Measurements from ENCODE around the gene PTH2R.
"Not testable (repeated sequence)": the region's sequence is repeated elsewhere in the genome, so short reads cannot be mapped to it uniquely, and the experiment has no call there.

PTH2R gene

GRCh38 chr2:208482453-208483015, 75.9 kb downstream of the PTH2R start:
- DNase-seq (ENCODE audit: low read depth in 2 of 2), result not testable (repeated sequence)

DNA sequence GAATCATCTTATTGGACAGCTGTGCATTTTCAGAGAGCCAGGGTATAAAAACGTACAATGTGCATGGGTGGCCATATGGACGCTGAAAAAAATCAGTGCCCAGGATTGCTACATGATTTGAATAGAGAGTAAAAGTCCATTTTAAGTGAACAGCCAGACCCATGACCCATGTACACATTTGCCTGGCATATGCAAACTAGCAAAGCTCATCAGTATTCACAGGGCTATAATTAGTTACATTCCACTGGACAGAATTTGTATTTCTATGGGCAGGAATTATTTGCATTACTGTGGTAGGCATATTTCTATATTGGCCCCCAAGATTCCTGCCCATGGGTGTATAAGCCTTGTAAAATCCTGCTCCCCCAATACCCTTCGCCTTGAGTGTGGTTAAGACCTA, 78.8 kb downstream of the PTH2R start:
- DNase-seq (ENCODE audit: low read depth in 2 of 2), result no peak

- no peak for DNase-seq (ENCODE audit: low read depth in 2 of 2)
Observed at GRCh38 chr2:208488686-208489564, 82.3 kb downstream of the PTH2R start.

GRCh38 chr2:208489687-208490086, 83.1 kb downstream of the PTH2R start:
- DNase-seq (ENCODE audit: low read depth in 2 of 2), result no peak

GRCh38 chr2:208490492-208490891, 83.9 kb downstream of the PTH2R start:
- DNase-seq (ENCODE audit: low read depth in 2 of 2), result no peak

GRCh38 chr2:208491641-208492040, 85.0 kb downstream of the PTH2R start:
- no peak for DNase-seq (ENCODE audit: low read depth in 2 of 2)

- DNase-seq (ENCODE audit: low read depth in 2 of 2), result no peak
Observed at GRCh38 chr2:208492069-208492468, 85.5 kb downstream of the PTH2R start.

- no peak for DNase-seq (ENCODE audit: low read depth in 2 of 2)
Observed at GRCh38 chr2:208493186-208493585, 86.6 kb downstream of the PTH2R start.

DNA sequence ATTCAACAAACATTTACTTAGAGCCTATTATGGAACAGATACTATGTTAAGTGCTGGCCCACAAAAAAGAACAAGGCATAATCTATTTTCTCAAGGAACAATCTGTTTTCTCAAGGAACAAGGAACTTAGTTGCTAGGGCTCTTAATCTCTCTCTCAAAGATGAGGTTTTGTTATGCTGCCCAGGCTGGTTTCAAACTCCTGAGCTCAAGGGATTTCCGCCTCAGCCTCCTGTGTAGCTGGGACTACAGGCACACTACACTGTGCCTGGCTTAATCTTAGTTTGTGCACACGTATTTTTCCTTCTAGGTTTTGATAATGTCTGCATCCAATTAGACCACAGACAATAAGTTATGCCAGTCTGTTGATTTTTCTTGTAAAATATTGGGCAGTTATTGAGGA, 89.5 kb downstream of the PTH2R start:
- no peak for DNase-seq (ENCODE audit: low read depth in 2 of 2)

DNA sequence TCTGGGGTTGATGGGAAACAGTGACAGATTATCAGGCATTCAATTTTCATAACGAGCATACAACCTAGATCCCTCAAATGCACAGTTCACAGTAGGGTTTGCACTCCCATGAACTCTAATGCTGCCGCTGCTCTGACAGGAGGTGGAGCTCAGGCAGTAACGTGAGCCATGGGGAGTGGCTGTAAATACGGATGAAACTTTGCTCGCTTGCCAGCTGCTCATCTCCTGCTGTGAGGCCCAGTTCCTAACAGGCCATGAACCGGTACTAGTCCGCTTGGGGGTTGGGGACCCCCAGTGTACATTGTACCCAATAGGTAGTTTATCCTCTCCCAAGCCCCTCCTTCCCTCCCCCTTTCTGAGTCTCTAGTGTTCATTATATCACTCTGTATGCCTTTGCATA, 94.6 kb downstream of the PTH2R start:
- no peak for DNase-seq (ENCODE audit: low read depth in 2 of 2)

- DNase-seq (ENCODE audit: low read depth in 2 of 2), result no peak
Observed at GRCh38 chr2:208502288-208502687, 95.7 kb downstream of the PTH2R start.

DNA sequence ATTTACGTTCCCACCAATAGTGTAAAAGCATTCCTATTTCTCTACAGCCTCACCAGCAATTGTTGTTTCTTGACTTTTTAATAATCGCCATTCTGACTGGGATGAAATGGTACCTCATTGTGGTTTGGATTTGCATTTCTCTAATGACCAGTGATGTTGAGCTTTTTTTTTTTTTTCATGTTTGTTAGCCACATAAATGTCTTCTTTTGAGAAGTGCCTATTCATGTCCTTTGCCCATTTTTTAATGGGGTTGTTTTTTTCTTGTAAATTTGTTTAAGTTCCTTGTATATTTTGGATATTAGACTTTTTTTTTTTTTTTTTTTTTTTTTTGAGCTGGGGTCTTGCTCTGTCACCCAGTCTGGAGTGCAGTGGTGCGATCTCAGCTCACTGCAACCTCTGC, 98.8 kb downstream of the PTH2R start:
- not testable (repeated sequence) for DNase-seq (ENCODE audit: low read depth in 2 of 2)

DNA sequence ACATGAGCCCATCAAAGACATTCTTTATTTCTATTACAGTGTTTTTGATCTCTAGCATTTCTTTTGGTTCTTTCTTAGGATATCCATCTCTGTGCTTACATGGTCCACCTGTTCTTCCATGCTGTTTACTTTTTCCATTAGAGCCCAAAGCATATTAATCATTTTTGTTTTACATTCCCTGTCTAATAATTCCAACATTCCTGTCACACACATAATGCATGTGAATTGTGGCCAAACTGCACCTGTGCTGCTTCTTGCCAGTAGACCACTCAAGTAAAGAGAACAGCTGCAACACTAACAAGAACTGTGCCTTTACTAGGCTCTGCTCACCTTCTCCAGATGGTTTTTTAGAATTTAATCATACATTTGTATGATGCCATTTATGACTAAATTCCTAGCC, 103.0 kb downstream of the PTH2R start:
- no peak for DNase-seq (ENCODE audit: low read depth in 2 of 2)

GRCh38 chr2:208511016-208511415, 104.4 kb downstream of the PTH2R start:
- DNase-seq (ENCODE audit: low read depth in 2 of 2), result no peak

DNA sequence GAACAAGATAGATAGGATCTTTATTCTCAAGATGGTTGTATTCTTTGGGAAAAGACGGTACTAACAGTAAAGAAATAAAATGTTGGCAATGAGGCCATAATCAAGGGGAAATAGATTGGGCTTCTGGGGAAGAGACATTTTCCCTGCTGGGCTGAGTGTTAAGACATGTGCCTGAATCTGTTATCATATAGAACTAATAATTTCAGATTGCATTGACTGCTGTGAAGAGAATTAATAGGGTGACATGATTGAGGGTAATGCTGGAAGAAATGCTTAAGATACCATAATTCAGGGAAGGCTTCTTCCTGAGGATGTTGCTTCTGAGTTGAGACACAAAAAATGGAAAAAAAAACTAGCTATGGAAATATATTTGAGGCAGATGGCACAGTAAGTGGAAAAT, 105.0 kb downstream of the PTH2R start:
- DNase-seq (ENCODE audit: low read depth in 2 of 2), result no peak

DNA sequence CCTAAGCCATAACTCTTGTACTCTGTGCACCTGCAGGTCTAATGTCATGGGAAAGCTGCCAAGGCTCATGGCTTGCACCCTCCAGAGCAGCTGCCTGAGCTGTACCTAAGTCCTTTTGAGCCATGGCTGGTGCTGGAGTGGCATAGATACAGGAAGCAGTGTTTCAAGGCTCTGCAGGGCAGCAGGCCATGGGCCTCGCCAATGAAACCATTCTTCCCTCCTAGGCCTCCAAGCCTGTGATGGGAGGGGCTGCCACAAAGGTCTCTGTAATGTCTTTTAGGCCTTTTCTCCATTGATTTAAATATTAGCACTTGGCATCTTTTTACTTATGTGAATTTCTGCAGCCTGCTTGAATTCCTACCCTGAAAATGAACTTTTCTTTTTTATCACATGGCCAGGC, 108.5 kb downstream of the PTH2R start:
- no peak for DNase-seq (ENCODE audit: low read depth in 2 of 2)

DNA sequence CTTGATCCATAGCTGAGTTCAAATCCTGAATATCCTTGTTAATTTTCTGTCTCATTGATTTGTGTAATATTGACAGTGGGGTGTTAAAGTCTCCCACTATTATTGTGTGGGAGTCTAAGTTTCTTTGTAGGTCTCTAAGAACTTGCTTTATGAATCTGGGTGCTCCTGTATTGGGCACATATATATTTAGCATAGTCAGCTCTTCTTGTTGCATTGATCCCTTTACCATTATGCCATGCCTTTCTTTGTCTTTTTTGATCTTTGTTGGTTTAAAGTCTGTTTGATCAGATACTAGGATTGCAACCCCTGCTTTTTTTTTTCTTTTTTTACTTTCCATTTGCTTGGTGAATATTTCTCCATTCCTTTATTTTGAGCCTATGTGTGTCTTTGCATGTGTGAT, 116.5 kb downstream of the PTH2R start:
- not testable (repeated sequence) for DNase-seq (ENCODE audit: low read depth in 2 of 2)

DNA sequence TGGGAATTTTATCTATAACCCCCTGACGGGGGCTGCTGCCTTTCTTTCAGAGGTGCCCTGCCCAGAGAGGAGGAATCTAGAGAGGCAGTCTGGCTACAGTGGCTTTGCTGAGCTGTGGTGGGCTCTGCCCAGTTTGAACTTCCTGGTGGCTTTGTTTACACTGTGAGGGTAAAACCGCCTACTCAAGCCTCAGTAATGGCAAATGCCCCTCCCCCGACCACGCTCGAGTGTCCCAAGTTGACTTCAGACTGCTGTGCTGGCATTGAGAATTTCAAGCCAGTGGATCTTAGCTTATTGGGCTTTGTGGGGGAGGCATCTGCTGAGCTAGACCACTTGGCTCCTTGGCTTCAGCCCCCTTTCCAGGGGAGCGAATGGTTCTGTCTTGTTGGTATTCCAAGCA, 118.6 kb downstream of the PTH2R start:
- not testable (repeated sequence) for DNase-seq (ENCODE audit: low read depth in 2 of 2)

GRCh38 chr2:208529796-208530195, 123.2 kb downstream of the PTH2R start:
- DNase-seq (ENCODE audit: low read depth in 2 of 2), result no peak

GRCh38 chr2:208531361-208531760, 124.8 kb downstream of the PTH2R start:
- DNase-seq (ENCODE audit: low read depth in 2 of 2), result no peak

DNA sequence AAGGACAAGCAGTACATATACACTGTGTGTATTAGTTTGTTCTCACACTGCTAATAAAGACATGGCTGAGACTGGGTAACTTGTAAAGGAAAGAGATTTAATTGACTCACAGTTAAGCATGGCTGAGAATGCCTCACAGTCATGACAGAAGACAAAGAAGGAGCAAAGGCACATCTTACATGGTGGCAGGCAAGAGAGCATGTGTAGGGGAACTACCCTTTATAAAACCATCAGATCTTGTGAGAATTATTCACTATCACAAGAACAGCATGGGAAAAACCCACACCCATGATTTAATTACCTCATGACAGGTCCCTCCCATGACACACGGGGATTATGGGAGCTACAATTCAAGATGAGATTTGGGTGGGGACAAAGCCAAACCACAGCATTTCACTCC, 129.0 kb downstream of the PTH2R start:
- not testable (repeated sequence) for DNase-seq (ENCODE audit: low read depth in 2 of 2)

DNA sequence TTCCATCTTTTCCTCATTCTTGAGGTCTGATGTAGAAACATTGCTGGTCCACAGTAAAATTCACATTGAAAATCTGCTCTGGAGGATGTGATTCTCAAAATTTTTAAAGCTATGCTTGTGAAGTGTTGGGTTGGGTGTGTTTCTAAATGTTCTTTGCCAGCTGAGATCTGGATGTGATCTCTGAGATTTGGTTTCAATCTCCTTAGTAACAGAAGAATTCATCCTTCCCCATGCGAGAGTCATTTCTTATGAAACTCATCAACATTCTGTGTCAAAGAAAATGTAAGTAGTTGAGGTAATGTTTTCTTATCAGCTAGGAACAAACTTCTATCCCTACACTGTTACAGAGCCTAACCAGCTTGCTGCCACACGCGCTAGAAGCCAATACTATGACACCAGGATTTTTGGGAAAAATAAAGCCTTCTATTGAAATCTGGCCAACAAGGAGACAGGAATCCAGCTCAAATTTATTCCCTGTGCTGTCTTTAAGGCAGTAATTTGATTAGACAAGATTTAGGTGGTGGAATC, 134.9 kb downstream of the PTH2R start:
- DNase-seq (ENCODE audit: low read depth in 2 of 2), result no peak

DNA sequence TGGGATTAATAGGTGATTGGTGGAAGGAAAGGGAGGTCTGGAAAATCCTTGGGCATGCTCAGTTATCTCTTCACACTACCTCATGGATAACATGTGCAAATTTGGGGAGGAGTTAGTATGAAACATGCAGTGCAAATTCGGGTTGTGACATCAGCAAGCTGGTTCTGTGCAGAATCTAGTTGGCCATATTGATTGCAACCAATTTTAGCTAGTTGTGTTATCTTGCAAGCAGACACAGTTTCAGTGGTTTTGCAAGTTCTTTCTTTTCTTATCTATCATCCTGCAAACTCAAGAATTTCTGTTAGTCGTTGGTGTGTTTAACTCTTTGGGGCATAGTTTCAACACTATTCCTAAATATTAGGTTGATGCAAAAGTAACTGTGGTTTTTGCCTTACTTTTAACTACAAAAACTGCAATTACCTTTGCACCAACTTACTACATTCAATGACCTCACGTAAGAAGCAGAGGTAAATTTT, 135.4 kb downstream of the PTH2R start:
- no peak for DNase-seq (ENCODE audit: low read depth in 2 of 2)

Measured in fibroblast of skin of left biceps (primary cell).